ENCODE data around the gene MRPL43.

GRCh38 chr10:101006593-101007098, 19.3 kb upstream of the MRPL43 start:
- no peak for TF ChIP-seq CTCF (IDR thresholded peaks at IDR 0.05; ENCODE audit: borderline replicate concordance, extremely low read depth, low read length, poor library complexity, severe bottlenecking)
- TF ChIP-seq EZH2 (IDR thresholded peaks at IDR 0.05; ENCODE audit: borderline replicate concordance, low read depth, low read length, severe bottlenecking): no peak
